ENCODE measurements around the gene ZNF750.

GRCh38 chr17:82803185-82803584 is 36.6 kb downstream of the ZNF750 start:
- TF ChIP-seq CTCF (optimal IDR thresholded peaks at IDR 0.05 in 1 of 3, IDR thresholded peaks at IDR 0.05 in 1 of 3, conservative IDR thresholded peaks at IDR 0.05 in 1 of 3; ENCODE audit: extremely low read depth in 1 of 3, insufficient read depth in 2 of 3, low read length in 3 of 3) (no peak), EZH2 (IDR thresholded peaks at IDR 0.05; ENCODE audit: low read length) (no peak)

Data from keratinocyte (primary cell).